Stomach (tissue), 4 donors: ENCODE measurements around the gene NEUROG1.

Experiments
- CTCF ChIP-seq, 7 experiments: fragments of 450-650 bp in 4 of 7; fragments of 200-600 bp in 3 of 7; sonication (generic) in 3 of 7; IDR thresholded peaks; one replicate each; pipeline ENCODE4 v1.5.1; 2016 to 2019; ENCODE audit warnings: antibody characterized with exemption in 7 of 7, control low read depth in 2 of 7, mild to moderate bottlenecking in 1 of 7
- EP300 ChIP-seq: sonication (generic); formaldehyde crosslinking; IDR thresholded peaks from one replicate; pipeline ENCODE4 v1.6.1; 2017; ENCODE audit warnings: antibody characterized with exemption
- POLR2A ChIP-seq, 4 donors: fragments of 450-650 bp; IDR thresholded peaks; one replicate each; pipeline ENCODE4 v1.6.1; 2016; ENCODE audit warnings: antibody characterized with exemption in 4 of 4, control low read depth in 2 of 4, mild to moderate bottlenecking in 1 of 4, moderate library complexity in 1 of 4
- POLR2AphosphoS5 ChIP-seq, 3 donors: sonication (generic); formaldehyde crosslinking; IDR thresholded peaks; one replicate each; pipeline ENCODE4 v1.6.1; 2016; ENCODE audit warnings: antibody characterized with exemption in 3 of 3

GRCh38 chr5:135526924-135527323, 8.8 kb downstream of the NEUROG1 start:
- TF ChIP-seq CTCF (IDR thresholded peaks at IDR 0.05) (no peak), POLR2A (IDR thresholded peaks at IDR 0.05) (no peak), POLR2AphosphoS5 (IDR thresholded peaks at IDR 0.05) (no peak), EP300 (no peak)
